Activated CD4-positive, alpha-beta T cell treated with anti-CD3 and anti-CD28 coated beads, Interleukin-10, Interleukin-2, amounts not matched to agents 100 ng/mL and 50 ng/mL, durations not matched to agents 16 hours and 8 hours (primary cell): ENCODE measurements around the gene OPCML.

Experiments used
- DNase-seq: peaks from one replicate; pipeline ENCODE4 v3.0.0-alpha.2; 2020

OPCML gene

DNA sequence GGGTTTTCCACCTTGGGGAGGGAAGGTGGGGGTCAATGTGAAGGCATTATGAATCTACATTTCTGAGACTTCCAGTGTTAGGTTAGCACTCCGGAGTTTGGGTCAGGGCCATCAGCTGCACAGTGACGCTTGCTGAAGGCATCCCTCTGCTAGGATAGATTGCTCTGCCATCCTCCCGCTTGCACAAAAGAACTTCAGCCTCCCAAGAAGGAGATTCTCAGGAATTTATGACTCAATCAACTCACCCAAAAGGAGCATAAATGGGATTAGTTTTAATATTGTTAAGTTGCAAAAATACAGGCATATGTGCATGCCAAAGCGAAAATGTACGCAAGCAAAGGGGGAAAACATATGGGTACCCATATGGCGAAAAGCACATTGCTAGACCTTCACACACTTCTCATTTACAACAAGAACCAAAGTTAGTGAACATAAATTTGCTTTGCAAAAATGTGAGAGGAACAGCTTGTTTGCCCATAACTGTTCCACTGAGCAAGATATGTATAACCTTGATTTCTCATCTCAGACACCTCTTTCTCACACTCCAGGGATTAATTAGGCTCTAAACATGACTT, 1013.0 kb downstream of the OPCML start:
- no peak for DNase-seq

- DNase-seq, result no peak
Observed at GRCh38 chr11:132504501-132505041, 1027.7 kb downstream of the OPCML start.

- no peak for DNase-seq
Observed at GRCh38 chr11:132501356-132501755, 1030.9 kb downstream of the OPCML start.

DNA sequence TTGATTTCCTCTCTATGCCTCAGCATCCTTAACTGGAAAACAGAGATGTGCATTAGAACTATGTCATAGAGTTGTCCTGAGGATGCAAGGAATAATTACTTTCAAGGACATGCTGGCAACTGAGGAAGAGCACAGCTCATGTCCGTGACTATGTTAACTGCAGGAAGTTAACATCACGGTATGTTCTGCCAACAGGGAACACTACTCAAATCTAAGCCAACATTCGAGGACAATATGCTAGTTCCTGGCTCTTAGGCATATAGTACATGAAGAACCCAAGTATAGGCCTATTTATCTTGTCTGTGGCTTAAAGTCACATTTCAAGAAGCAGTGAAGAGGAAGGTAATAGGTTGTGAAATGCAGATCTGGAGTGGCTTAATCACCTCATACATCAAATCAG, 1032.6 kb downstream of the OPCML start:
- DNase-seq, result no peak

DNA sequence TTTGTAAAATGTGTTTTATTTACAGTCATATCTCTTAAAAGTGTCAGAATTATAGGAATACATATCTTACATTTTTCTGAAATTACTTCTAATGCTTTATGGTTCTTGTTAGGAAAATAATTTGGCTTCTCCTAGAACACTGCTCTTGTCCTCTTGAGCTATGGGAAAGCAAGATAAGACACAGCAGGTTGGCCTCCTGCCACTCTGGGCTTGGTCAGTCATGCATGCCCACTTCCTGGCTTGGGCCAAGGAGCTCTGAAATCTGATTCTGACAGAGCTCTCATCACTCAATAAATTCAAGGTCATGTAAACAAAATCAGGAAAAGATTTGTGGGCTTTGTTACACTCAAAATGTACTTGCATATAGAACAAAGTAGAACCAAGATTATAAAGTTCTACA, 1036.0 kb downstream of the OPCML start:
- DNase-seq, result no peak

DNA sequence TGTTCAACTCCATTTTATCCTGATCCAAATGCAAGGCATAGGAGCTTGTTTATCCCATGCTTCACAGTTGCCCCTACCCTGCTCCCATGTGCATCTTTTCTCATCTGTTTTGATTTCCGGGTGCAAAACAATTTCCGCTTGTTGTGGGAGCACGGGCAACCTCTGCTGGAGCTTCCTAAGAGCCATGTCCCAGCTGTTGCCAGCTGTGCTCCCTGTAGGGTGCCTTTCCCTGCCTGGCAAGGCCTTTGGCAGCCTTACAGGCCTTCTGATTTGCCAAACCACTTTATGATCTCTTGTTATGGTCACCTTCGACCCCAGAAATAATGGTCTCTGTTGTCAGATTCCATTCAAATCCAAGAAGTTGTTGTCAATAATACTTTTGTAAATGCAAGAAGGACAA, 1038.5 kb downstream of the OPCML start:
- DNase-seq, result no peak

- no peak for DNase-seq
Observed at GRCh38 chr11:132490978-132491377, 1041.3 kb downstream of the OPCML start.

DNA sequence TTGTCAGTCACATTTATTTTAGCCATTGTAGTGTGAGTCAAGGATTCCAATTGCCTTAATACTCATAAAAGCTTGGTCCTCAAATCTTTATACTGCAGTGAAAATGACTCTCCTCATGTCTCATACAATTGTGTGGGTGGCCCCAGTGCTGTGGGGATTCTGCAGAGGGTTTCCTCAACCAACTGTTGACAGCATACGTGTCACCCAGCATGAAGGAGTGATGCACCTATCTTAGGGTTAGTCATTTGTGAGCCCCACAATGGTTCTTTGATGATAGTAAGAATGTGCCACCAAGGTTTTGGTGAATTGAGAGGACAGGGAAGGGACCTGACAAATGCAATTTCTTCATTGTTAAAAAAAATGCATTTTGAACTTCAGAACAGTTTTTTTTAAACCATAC, 1046.2 kb downstream of the OPCML start:
- DNase-seq, result no peak

- DNase-seq, result no peak
Observed at GRCh38 chr11:132475026-132475425, 1057.3 kb downstream of the OPCML start.

- DNase-seq, result no peak
Observed at GRCh38 chr11:132472411-132473172, 1059.7 kb downstream of the OPCML start.

- DNase-seq, result no peak
Observed at GRCh38 chr11:132471466-132471865, 1060.8 kb downstream of the OPCML start.

DNA sequence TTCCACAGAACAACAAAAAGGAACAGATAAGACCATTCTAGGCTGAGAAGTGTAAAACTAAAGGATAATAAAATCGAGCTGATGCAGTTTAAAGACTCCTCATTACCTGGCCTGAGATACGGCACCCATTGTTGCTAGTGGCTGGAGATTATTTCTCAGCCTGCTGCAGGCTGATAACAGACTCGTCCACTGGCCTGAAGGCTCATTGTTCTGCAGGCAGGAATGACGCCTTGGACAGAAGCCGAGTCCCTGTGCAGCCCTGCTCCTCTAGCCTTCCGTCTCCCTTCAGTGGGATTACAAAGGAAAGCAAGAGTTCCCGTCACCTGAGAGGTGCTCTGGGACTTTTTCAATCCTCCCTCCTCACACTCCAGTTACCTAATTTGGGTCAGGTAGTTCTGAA, 1065.3 kb downstream of the OPCML start:
- no peak for DNase-seq

DNA sequence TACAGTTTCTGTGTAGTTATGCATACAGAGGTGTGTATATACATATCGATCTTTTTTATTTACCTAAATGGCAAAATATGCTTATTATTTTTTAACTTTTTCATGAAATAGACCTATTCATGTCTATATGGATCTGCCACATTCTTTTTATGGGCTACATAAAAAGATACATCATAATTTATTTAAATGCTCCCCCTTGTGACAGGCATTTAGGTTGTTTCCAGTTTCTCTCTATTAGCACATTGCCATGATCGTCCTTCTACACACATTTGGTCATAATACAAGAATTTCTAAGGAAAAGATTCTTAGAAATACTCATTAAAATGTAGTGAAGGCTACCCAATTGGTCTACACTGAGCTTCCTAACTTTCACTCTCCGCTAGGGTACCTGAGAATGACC, 1067.4 kb downstream of the OPCML start:
- no peak for DNase-seq

DNA sequence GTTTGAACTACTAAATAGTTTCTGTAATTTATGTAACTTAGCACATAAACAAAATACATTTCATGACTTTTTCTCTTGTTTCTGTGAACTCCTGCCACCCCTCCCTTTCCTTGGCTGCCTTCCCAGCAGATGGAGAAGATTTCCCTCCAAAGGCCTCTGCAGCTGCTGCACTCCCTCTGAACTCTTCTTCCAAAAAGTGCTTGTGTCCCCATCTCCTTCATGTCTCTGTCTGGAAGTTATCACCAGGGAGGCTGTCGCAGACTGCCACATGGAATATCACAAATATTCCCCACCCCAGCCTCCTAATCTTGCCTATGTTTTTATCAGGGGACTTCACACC, 1068.3 kb downstream of the OPCML start:
- no peak for DNase-seq

DNA sequence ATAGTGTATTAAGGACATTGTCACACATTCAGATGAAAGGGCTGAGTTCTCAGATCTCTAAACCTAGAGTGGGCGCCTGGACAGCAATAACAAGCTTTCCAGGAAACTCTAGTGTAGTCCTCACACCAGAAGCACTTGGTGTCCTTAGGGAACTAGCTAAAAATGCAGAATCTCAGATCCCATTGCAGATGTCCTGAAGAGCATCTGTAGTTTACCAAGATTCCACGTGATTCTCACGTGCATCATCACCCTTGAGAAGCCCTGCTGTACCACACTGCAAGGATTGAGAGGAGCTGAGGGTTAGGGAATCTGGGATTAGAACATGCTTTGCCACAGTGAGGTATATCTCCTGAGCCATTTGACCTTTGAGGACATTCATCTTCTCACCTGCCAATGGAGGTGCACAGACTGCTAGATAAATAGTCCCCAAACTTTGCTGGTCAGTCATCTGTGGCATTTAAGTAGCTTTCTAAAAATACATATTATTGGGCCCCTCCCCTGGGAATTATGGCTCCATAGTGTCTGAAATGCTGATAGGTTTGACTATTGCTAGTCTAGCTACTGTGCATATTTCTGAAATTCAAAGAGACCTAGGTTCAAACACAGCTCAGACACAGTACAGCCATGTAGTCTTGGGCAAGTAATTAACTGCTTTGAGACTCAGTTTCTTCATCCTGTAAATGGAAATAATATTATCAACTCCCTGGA, 1068.9 kb downstream of the OPCML start:
- DNase-seq, result no peak

- no peak for DNase-seq
Observed at GRCh38 chr11:132459736-132460135, 1072.6 kb downstream of the OPCML start.

GRCh38 chr11:132457445-132457844, 1074.9 kb downstream of the OPCML start:
- DNase-seq, result no peak

DNA sequence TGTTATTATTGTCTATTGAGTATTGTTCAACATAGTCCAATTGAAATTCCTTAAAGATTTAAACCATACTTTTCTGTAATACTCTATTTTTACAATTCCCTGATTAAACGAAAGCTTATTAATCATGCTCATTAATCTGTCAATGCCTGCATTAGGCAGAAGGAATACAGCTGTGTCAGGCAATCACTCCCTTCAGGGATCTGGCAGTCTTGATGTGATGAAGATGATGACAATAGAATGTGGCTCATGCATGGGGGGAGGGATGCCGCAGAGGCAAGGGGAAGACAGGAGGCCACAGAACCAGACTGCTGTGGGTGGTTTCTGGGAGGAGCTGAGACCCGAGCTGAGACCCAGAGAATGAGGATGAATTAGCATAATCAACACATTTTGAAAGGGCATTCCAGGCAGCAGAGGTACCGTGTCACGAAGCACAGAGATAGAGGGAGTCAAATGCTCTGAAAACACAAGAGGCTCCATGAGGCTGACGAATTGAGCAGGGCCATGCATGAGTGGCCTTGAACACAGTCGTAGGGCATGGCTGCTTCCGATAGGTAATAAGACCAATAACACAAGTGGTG, 1075.5 kb downstream of the OPCML start:
- no peak for DNase-seq

DNA sequence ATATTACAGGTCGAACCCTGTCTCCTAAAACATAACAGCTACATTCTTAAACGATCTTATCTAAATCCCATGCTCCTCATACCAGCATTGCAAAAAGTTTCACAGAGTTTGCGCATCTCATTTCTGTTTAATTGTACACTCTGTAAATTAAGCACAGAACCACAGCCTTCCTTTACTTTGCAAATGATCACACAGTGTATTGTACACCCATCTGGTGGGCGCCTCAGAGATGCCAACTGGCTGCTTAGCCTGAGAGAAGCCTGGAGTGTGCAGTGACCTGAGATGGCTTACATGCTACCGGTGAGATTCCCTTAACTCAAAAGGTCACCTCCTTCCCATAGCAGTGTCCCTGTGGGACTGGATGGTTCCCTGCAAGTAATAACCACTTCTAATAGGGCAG, 1077.3 kb downstream of the OPCML start:
- no peak for DNase-seq

DNA sequence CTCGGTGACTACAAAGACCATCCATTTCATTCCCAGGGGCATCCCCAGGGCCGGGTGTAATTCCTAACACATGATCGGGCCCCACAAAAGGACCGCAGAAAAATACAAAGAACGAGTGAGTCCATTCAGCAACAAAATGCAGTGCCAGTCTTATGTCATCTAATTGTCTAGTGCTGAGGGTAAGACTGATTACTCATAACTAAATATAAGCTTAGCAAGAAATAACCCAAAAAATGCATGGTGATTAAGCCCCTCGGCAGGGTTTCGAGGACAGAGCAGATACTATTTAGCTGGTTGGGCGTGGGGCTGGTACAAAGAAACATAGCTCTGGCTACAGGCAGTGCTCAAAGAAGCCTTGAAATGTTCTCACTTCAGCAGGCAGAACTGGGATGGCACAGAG, 1078.9 kb downstream of the OPCML start:
- no peak for DNase-seq

DNA sequence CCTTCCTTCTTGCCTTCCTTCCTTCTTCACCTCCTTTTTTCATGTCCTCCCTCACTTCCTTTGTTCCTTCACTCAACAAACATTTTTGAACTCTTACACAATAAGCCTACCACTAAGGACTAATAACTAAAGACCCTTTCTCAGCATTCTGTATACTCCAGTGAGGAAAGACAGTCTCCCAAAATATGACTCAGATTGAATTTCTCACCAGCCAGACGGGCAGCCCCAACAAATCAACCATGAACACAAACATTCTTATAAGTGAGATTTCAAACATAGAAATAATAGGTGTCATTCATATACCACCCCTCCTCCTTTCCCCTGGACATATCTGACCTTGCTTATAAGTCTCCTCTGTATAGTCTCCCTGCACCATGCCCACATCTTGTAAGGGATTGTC, 1079.7 kb downstream of the OPCML start:
- no peak for DNase-seq

- no peak for DNase-seq
Observed at GRCh38 chr11:132451942-132452601, 1080.2 kb downstream of the OPCML start.

DNA sequence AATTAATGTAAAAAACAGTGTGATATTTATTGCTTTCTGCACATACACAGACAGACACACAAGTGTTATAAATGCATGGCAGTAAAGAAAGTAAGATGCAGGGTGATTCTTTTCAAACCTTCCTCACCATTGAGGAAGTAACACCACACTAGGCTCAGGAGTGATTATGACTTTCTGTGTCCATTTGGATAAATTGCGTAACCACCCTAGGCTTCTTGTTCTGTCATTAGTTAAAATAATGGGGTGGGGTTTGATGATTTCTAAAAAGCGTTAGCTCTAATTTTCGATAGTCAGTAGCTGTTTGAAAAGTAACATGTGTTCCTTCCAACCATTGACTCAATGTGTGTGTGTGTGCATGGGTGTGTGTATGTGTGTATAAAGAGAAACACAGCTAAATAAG, 1081.7 kb downstream of the OPCML start:
- no peak for DNase-seq
